T-helper 1 cell (primary cell): ENCODE measurements around the gene MGA.
"Not testable (repeated sequence)": the region's sequence is repeated elsewhere in the genome, so short reads cannot be mapped to it uniquely, and the experiment has no call there.

Experiments used
- DNase-seq, 5 donors: peaks; one replicate each; pipeline ENCODE4 v3.0.0-alpha.2; 2012 to 2020

Gene MGA

GRCh38 chr15:41727143-41727542 lies 66.9 kb downstream of the MGA start:
- no peak for DNase-seq

DNA sequence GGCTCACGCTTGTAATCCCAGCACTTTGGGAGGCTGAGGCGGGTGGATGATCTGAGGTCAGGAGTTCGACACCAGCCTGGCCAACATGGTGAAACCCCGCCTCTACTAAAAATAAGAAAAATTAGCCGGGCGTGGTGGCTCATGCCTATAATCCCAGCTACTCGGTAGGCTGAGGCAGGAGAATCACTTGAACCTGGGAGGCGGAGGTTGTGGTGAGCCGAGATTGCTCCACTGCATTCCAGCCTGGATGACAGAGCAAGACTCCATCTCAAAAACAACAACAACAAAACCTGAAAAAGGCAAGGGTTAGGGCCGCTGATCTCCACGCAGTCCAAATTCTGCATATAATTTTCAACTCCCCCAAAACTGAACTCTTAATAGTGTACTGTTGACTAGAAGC lies 67.9 kb downstream of the MGA start:
- not testable (repeated sequence) for DNase-seq

DNA sequence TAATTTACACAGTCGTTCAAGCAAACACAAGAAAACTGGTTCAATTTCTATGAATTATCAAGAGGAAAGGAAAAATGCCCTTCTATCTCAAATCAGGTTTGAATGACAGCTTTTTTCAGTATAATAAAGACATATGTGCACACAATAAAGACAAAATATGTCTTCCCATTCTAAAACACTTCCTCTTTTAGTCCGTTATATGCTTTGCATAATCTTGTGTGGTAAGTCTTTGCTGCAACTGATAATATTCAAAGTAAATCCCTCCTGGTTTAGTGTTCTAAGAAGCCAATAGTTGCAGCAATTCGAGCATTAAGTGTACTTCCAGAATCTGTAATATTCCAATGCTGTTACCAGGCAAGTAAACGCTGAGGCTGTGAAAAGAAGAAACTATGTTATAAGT lies 70.3 kb downstream of the MGA start:
- DNase-seq: no peak

GRCh38 chr15:41732483-41732882 lies 72.3 kb downstream of the MGA start:
- DNase-seq: no peak

DNA sequence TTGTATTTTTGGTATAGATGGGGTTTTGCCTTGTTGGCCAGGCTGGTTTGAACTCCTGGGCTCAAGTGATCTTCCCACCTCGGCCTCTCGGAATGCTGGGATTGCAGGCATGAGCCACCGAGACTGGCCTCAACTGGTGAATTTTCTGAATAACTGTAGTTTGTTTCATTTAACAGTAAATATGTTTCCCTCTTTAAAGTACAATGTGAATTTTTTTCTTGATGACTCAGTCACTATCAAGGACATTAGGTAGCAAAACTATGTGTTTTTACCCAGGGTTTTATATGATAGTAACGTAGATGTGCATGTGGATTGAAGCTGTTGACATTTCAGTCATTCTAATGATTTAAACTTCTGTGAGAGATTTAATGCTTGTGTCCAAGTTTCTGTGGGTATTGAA lies 73.9 kb downstream of the MGA start:
- DNase-seq: no peak

DNA sequence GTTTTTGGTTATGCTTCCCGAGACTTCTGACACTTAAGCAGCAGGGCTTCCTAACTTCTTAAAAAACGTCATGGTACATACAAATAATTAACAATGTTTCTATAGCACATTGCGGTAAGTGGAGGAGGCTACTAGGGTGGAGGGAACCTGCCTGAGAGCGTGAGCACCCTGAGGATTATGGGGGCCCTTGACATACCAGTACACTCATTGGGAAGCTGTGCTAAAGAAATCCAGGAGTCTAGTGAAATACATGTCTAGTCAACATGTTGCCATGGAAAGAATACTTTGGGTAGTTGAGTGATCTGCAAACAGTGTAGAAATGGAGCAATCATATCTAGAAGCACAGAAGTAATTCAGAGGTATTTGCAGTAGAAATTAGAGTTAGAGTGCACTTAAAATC lies 74.8 kb downstream of the MGA start:
- no peak for DNase-seq

- DNase-seq: not testable (repeated sequence)
Measured at GRCh38 chr15:41735492-41735891, 75.3 kb downstream of the MGA start.

- DNase-seq: no peak
Measured at GRCh38 chr15:41746802-41747201, 86.6 kb downstream of the MGA start.

DNA sequence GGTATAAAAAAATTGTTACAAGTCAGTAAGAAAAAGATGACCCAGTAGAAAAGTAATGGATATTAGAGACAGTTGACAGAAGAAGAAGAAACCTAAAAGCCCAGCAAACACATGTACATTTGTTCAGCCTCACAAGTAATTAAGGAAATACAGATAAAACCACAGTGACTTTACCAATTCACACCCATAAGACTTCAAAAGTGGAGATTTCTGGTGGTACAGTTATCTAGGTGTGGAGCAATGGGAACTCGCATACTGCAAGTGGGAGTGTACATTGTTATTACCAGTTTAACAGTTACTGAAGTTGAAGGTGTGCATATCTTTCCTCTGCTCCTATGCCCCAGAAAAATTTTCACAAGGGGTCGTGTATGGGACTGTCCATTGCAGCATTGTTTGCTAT lies 96.0 kb downstream of the MGA start:
- no peak for DNase-seq

DNA sequence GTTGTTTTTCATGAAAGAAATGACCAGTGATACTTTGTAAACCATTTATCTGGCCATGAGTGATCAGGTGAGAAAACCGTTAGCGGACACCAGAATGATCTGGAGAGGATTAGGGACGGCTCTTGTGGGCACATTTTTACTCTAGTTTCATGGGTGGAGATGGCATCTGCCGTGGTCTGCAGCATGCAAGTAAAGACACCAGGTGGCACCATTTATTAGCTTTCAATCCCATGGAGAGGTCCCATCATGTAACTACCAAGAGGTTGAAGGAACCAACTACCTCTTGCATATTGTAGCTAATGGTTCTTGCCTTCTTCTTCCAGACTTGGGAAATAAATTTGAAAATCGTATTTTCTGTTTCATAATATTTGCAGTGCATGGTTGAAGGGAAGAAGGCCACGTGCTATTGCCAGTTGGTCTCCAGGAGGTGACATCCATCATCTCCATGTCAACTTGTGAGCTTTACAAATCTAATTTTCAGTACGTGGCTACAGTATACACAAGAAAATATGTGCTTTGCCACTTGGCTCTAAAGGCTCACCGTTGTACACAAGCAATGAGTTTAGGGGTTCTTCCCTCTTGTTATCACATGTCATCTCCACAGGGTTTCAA lies 112.6 kb downstream of the MGA start:
- DNase-seq: peak; percentile 18 to 75 (median 47)

DNA sequence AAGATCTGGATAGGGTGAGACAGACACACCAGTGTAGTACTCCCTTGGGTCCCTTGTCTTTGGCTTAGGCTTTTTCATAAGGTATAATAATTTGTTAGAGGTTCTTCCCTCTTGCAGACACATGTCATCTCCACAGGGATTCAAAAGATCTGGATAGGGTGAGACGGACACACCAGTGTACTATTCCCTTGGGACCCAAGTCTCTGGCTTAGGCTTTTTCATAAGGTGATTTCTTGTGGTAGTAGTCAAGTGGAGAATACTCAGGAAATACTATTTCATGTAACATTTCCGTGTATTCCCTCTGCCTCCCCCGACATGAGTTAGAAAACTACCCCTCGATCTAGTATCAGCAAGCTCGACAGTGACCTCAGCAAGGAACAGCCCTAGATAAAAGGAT lies 113.1 kb downstream of the MGA start:
- DNase-seq: no peak

DNA sequence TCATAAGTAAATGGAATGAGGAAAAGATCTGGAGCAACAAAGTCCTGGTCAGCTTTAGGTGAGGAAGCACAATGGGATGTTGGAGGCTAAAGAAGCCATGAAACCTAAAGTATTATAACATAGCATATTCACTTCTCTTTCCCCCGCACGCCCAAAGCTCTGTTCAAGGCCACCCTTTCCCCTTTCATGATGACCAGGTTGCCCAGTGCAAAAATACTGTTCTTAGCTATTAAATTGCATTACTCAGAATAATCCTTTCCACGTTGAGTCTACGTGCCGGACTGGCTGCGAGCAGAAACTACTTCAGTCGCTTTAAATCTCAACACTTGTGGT lies 113.5 kb downstream of the MGA start:
- no peak for DNase-seq

GRCh38 chr15:41774062-41774881 lies 114.1 kb downstream of the MGA start, which contains the start of gene MAPKBP1:
Gene MAPKBP1, plus strand, starts transcription at chr15:41774484. Its CDS starts 792 bp downstream, at chr15:41775276.
- DNase-seq: peak; percentile 96 to 99 (median 97)

DNA sequence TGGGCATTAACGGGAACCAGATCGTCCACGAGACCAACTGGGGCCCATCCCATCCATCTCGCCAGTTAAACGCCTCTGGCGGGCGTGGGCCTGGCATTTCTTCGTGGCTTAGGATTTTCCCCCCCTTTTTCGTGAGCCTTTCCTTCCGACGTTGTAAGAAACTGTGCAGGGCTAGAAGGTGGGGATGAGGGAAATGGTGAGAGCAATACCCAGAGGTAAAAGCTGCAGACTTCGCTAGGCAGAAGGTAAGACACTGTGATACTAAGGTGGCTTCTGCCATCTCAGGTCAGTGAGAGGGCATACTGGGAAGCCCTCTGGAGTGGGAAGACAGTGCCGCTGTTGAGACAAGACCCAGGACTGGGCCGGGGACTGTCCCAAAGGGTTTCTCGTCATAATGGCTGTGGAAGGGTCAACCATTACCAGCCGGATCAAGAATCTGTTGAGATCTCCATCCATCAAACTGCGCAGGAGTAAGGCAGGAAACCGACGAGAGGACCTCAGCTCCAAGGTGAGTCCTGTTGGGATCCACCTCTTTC lies 114.7 kb downstream of the MGA start:
- DNase-seq: no peak

- no peak for DNase-seq
Measured at GRCh38 chr15:41775651-41776050, 115.4 kb downstream of the MGA start.

- no peak for DNase-seq
Measured at GRCh38 chr15:41777421-41777973, 117.3 kb downstream of the MGA start.

- DNase-seq: no peak
Measured at GRCh38 chr15:41778521-41778920, 118.3 kb downstream of the MGA start.

DNA sequence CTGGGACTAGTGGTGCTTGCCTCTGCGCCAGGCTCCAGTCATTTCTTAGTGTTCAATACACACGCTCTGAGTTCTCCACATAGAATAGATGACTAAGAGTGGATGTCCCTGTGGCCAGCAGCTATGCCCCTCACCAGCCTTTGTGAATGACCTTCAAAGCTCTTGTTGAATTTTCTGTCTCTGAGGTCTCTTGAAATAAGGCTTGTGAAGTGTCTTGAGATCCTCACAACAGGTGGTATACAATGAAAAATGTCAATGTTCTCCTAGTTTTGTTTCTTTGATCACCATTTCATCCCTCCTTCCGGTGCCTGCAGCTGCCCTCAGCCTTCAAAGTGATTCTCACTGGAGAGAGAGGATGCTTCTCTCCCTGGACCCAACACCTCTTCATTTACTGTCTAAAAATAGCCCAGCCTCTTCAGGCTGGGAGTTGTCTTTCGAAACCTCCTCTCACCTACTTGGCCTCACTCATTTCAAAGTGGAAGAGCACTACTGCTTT lies 119.5 kb downstream of the MGA start:
- DNase-seq: no peak

DNA sequence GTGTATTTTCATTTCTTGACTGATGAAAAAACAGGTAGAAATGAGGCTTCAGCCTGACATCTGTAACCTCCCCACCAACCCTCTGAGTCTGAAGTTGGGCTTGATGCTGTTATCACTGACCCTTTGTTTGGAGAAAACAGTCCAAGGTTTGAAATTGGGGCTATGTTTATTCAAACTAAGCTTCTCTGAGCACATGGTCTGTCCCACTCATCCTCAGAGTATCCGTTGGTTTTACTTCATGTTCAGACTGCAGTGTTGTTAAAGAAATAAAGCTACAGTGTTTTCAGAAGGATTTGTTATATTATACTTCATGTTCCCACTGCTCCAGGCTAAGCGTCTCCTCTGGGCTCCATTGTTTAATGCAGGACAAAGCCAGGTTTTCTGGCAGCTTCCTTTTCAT lies 120.1 kb downstream of the MGA start:
- DNase-seq: no peak

- no peak for DNase-seq
Measured at GRCh38 chr15:41780727-41781126, 120.5 kb downstream of the MGA start.

DNA sequence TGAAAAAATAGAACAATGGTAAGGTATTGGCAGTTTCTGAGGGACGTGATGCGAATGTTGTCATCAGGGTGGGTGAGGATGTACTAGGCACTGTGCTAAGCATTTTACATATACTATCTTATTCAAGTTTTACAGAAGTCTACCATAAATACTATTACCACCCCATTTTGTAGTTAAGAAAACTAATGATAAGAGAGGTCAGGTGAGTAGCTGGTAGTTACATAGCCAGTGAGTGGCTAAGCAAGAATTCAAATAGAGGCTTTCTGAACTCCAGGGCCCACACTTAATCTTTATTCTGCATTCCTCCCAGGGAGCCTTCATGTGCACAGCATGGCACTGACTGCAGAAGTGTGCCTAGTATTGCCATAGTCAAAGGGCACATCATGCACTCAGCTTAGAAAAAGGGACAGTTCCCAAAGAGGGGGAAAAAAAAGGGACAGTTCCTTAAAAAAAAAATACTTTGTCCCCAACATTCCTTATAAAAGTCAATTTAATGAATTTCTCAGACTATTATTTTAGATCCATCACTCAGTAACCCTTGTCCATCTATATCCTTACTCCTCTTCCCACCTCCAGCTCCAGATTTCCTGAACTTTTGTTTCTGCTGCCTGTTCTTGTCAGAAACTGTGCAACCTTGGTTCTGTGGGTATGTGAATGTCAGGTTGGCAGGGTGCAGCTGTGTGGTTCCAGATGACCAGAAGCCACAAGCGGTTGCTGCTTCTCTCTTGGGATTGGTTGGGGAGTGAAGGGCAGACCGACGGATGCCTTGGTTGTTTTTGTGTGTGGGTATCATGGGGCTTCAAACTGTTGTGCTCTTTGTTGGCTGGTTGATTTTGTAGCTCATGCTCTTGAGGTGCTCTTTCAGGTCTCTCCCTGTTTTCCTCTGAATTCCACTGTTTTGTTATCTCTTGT lies 122.4 kb downstream of the MGA start:
- DNase-seq: no peak

- no peak for DNase-seq
Measured at GRCh38 chr15:41783296-41783695, 123.1 kb downstream of the MGA start.

GRCh38 chr15:41788262-41788661 lies 128.1 kb downstream of the MGA start:
- DNase-seq: no peak
